NCI-H446 treated with DMSO at 0.1 percent for 48 hours (cell line): Measurements from ENCODE around the gene CYP2C9.
"Not testable (repeated sequence)": the region's sequence is repeated elsewhere in the genome, so short reads cannot be mapped to it uniquely, and the experiment has no call there.

ENCODE experiments used
- DNase-seq: peaks from one replicate; lab custom pipeline; 2025; lab: John Stamatoyannopoulos, UW

Gene CYP2C9

GRCh38 chr10:94938383-94938782, at the start of gene CYP2C9:
Gene CYP2C9 (plus strand): TSS chr10:94938658. CDS start chr10:94938683, 25 bp downstream.
- DNase-seq, result no peak

GRCh38 chr10:94889123-94889522, 49.3 kb upstream of the CYP2C9 start:
- DNase-seq, result no peak

GRCh38 chr10:94890264-94891022, 48.0 kb upstream of the CYP2C9 start:
- no peak for DNase-seq

GRCh38 chr10:94898414-94898813, 40.0 kb upstream of the CYP2C9 start:
- not testable (repeated sequence) for DNase-seq

GRCh38 chr10:94902080-94902479, 36.4 kb upstream of the CYP2C9 start:
- no peak for DNase-seq

GRCh38 chr10:94902570-94902969, 35.9 kb upstream of the CYP2C9 start:
- no peak for DNase-seq

- DNase-seq, result not testable (repeated sequence)
These were observed 33.8 kb upstream of the CYP2C9 start for GRCh38 chr10:94904506-94905148.

GRCh38 chr10:94916423-94916822, 22.0 kb upstream of the CYP2C9 start:
- no peak for DNase-seq

- no peak for DNase-seq
These were observed 1.7 kb upstream of the CYP2C9 start for GRCh38 chr10:94936721-94937120.

- DNase-seq, result not testable (repeated sequence)
These were observed 5.1 kb downstream of the CYP2C9 start for GRCh38 chr10:94943432-94944103.

- not testable (repeated sequence) for DNase-seq
These were observed 7.7 kb downstream of the CYP2C9 start for GRCh38 chr10:94946181-94946580.

GRCh38 chr10:94963901-94964300, 25.4 kb downstream of the CYP2C9 start:
- peak; percentile 3 for DNase-seq

GRCh38 chr10:94983555-94983954, 45.1 kb downstream of the CYP2C9 start:
- DNase-seq, result no peak

GRCh38 chr10:94989192-94989591, 50.7 kb downstream of the CYP2C9 start:
- no peak for DNase-seq

- DNase-seq, result no peak
These were observed 52.9 kb downstream of the CYP2C9 start for GRCh38 chr10:94991243-94991888.

GRCh38 chr10:94992811-94993210, 54.4 kb downstream of the CYP2C9 start:
- DNase-seq, result no peak

- no peak for DNase-seq
These were observed 59.3 kb downstream of the CYP2C9 start for GRCh38 chr10:94997741-94998174.

GRCh38 chr10:95026461-95026860, 88.0 kb downstream of the CYP2C9 start:
- DNase-seq, result no peak

- no peak for DNase-seq
These were observed 93.2 kb downstream of the CYP2C9 start for GRCh38 chr10:95031656-95032055.

GRCh38 chr10:95034401-95034800, 95.9 kb downstream of the CYP2C9 start:
- no peak for DNase-seq

GRCh38 chr10:95035332-95036295, 97.2 kb downstream of the CYP2C9 start:
- DNase-seq, result no peak
